GM10266 (cell line): ENCODE results near the gene FIS1.
A peak's percentile ranks its signal among the peaks of the same experiment; 100 is the strongest.

Experiments used
- DNase-seq: peaks from one replicate; pipeline ENCODE4 v3.0.0; 2012; ENCODE audit errors: extremely low spot score
- TF ChIP-seq, protein P1 (sequence below): IDR thresholded peaks from 2 replicates; pipeline ENCODE4 v1.5.1; 2012; ENCODE audit warnings: mild to moderate bottlenecking, low read depth; ENCODE audit not compliant: control insufficient read depth, insufficient read depth; ENCODE audit errors: missing control alignments

The FIS1 gene

DNA sequence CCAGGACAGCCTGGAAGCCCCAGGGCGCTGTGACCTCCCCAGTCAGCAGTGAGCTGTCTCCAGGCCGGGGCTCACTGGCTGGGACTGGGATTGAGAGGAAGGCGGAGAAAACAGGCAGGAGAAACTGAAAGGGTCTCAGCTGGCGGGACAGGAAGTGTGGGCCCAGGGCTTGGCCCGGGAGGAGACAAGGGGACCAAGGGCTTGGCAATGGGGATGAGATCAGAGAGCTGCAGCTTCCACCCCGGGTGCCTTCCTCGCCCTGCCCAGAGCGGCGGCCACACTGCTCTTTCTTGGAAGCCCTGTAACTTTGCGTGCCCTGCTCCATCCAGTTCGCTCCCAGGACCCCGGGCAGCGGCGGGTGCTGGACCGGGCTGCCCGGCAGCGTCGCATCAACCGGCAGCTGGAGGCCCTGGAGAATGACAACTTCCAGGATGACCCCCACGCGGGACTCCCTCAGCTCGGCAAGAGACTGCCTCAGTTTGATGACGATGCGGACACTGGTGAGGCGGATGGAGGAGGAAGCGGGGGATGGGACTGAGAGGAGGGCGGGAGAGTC is 22.5 kb downstream of the FIS1 start:
- DNase-seq: no peak
- TF ChIP-seq, protein P1, sequence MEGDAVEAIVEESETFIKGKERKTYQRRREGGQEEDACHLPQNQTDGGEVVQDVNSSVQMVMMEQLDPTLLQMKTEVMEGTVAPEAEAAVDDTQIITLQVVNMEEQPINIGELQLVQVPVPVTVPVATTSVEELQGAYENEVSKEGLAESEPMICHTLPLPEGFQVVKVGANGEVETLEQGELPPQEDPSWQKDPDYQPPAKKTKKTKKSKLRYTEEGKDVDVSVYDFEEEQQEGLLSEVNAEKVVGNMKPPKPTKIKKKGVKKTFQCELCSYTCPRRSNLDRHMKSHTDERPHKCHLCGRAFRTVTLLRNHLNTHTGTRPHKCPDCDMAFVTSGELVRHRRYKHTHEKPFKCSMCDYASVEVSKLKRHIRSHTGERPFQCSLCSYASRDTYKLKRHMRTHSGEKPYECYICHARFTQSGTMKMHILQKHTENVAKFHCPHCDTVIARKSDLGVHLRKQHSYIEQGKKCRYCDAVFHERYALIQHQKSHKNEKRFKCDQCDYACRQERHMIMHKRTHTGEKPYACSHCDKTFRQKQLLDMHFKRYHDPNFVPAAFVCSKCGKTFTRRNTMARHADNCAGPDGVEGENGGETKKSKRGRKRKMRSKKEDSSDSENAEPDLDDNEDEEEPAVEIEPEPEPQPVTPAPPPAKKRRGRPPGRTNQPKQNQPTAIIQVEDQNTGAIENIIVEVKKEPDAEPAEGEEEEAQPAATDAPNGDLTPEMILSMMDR: no peak

DNA sequence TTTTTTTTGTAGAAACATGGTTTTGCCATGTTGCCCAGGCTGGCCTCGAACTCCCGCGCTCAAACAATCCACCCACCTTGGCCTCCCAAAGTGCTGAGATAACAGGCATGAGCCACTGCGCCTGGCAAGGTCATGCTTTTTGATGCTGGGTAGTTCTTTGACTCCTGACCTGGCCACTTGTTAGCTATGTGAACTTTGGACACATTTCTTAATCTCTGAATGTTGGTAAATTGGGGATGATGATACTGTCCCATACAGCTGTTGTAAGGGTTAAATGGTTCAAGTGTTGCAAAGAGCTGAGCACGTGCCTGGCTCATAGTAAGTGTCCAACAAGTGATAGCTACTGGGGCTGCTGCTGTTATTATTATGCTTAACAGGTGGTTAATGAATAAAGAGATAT is 24.6 kb downstream of the FIS1 start:
- TF ChIP-seq, protein P1: no peak
- no peak for DNase-seq

DNA sequence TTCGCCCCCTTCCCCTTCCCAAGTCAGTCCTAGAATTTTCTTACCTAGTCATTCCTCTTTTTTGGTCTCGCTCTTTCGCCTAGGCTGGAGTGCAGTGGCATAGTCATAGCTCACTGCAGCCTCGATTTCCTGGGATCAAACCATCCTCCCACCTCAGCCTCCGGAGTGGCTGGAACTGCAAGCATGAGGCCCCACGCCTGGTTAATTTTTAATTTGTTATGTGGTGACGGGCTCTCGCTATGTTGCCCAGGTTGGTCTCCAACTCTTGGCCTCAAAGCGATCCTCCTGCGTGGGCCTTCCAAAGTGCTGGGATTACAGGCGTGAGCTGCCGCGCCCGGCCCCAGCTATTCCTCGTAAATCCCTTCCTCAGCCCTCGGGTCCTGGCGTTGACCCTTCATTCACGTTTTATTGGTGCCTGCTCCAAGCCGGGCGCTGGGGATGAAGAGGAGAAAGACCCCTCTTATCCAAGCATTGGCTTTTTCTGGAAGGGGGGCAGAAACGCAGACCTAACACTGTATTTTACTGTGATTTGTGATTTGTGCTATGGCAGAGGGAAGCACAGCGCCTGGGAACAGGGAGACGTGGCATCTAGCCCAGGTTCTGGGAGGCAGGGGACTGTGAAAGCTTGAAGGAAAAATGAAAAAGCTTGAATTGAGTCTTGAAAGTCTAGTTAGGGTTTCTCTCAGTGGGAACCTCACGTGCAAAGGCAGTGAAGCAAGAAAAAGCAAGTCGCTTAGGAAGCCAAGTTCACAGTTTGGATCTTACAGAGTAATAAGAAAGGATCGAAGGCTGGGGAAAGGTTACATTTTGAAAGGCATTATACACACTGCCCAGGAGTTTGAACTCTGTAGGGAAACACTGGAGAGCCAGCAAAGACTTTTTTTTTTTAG is 26.4 kb downstream of the FIS1 start:
- no peak for DNase-seq
- TF ChIP-seq, protein P1: no peak

DNA sequence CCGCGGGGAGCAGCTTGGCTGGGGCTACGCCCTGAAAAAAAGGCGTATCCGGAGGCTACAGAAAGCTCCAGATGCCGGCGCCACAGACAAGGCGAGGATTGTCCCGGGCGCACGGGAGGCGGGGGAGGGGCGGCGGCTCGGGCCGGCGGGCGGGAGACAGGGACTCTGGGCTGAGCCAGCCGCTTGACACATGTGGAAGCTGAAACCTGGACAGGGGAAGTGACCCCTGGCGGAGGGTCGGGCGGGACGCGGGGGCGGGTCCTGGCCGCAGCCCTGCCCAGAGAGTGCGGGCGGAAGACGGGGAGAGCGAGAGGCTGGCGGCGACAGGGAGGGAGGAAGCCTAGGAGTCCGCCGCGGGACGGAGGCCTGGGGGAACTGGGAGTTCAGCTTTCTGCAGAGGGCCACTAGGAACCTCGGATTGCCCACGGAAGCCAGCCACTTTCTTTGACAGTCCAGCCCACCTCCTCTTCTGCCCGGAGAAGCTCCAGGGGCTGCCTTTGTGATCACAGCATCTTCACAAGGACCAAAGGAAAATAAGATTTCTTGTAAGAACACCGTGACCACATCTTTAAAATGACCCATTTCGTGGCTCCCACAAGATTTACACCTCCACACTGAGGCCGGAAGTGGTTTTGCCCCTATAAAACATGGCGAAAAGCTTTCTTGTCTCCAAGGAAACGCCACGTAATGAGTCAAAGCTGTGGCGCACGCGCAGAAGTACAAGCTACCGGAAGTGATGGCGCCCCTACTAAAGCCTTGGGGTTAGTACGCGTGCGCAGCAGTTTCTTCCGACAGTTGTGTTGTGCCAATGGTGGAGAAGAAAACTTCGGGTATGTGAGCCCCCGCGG is 27.3 kb downstream of the FIS1 start, which contains the start of the genes PLOD3 and ZNHIT1:
TSS of gene PLOD3 (minus strand) at position 194 of the 848 bp plus-strand sequence. CDS start 307 bp downstream, outside the sequence.
TSS of gene ZNHIT1 (plus strand) at position 778 of the 848 bp plus-strand sequence. CDS start at position 809, 31 bp downstream.
- peak; percentile 99 for DNase-seq
- TF ChIP-seq, protein P1: peak; percentile 5

DNA sequence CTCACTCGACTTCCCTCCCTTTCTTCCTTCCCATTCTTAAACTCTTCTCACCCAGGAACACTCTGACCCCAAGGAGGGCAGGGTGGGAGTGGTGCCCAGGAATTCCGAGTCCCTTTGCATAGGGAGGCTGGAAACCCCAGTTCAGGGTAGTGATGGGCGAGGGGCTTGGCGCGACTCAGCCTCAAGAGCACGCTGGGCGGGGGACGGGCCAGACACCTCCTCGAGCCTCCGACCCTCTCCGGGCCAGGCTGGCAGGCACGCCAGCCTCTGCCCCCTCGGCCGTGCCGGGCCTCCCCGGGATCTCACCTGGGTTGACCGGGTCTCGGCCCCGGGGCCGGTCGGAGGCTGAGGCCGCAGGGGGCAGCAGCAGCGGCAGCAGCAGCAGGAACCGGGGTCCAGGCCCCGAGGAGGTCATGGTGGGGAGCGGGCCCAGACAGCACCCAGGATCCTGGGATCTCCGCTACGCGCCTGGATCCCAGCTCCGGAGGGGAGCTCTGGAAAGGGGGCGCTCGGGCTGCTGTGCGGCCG is 28.0 kb downstream of the FIS1 start:
- TF ChIP-seq, protein P1: peak; percentile 1
- no peak for DNase-seq

DNA sequence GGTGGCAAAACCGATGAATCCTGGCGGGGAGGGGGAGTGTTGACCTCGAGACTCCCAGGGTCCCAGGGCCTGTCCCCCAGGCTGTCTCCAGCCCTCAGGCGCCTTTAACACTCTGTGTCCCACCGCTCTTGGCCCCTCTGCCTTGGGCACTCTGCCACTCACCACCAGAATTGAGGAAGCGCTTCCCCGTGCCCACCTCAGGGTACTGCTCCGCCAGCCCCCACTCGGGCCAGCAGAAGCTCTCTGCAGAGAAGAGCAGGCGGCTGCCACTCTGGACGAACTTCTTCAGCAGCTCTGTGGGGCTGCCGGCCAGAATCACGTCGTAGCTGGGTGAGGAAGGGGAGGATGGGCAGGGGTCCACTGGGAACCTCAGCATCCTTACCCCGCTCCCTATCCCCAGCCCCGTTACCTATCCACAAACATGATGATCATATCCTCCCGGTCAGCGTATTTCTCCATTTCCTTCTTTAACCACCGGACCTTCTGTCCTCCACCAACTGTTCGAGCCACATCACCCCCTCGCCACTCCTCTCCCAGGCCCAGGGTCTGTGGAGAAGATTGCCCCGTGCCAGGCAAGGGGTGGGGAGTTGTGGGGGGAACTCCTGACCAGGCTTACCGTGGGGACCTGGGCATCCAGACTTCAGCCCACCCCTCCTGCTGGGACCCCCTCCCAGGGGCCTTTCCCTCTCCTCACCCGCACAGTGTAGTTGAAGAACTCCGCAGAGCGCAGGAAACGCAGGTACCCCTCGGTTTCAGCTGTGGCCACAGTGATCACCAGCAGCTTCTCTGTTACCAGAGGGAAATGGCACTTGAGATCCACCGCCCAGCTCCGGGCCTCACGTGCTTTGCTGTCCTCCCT is 28.7 kb downstream of the FIS1 start:
- TF ChIP-seq, protein P1: no peak
- no peak for DNase-seq
